HL-60 (cell line): Measurements from ENCODE around the gene DDX39A.

Source experiments
- DNase-seq, 2 experiments: peaks; one replicate each; pipeline ENCODE4 v3.0.0-alpha.2; 2010 to 2020; ENCODE audit warnings: low read depth in 1 of 2, low spot score in 1 of 2
- H3K27ac ChIP-seq: fragments of 250-450 bp; sonication (Bioruptor Pico); replicated peaks from 2 replicates; pipeline ENCODE4 v1.5.1; 2020; ENCODE audit warnings: mild to moderate bottlenecking, moderate library complexity
- H3K27me3 ChIP-seq: fragments of 250-450 bp; sonication (Bioruptor Pico); 2 replicates; pipeline ENCODE4 v1.5.1; 2021; ENCODE audit warnings: mild to moderate bottlenecking, moderate library complexity; ENCODE audit not compliant: insufficient read depth, poor library complexity, severe bottlenecking
- H3K4me3 ChIP-seq: replicated peaks from 2 replicates; pipeline ENCODE4 v1.5.1; 2011; ENCODE audit warnings: mild to moderate bottlenecking, control low read depth, low read length; ENCODE audit not compliant: insufficient read depth
- CTCF ChIP-seq: IDR thresholded peaks from one replicate; pipeline ENCODE4 v1.5.1; 2011; ENCODE audit warnings: low read length, control low read depth, inconsistent platforms; ENCODE audit not compliant: insufficient read depth
- GABPA ChIP-seq: IDR thresholded peaks from 2 replicates; pipeline ENCODE4 v1.6.1; 2012; ENCODE audit warnings: low read depth
- POLR2AphosphoS5 ChIP-seq: IDR thresholded peaks from 2 replicates; pipeline ENCODE4 v1.6.1; 2012; ENCODE audit warnings: low read depth
- REST ChIP-seq: IDR thresholded peaks from 2 replicates; pipeline ENCODE4 v1.6.1; 2012; ENCODE audit warnings: low read depth; ENCODE audit not compliant: insufficient replicate concordance
- SPI1 ChIP-seq: IDR thresholded peaks from 2 replicates; pipeline ENCODE4 v1.6.1; 2012; ENCODE audit warnings: low read depth, mild to moderate bottlenecking, borderline replicate concordance

DDX39A gene

GRCh38 chr19:14406645-14407401 is 12.3 kb downstream of the DDX39A start:
- H3K27ac ChIP-seq: no peak overlapping the region
- DNase-seq: no peak

GRCh38 chr19:14405758-14406644 is 13.1 kb downstream of the DDX39A start:
- Histone ChIP-seq H3K4me3 (no peak overlapping the region), H3K27me3 (no peaks in the 10 kb centered on the region), H3K27ac (no peak overlapping the region)
- TF ChIP-seq POLR2AphosphoS5: 0 out of 2 replicates have a peak, but pooled peaks have one; percentile 15
- peak; percentile 75 for TF ChIP-seq CTCF
- TF ChIP-seq GABPA: no peak
- TF ChIP-seq SPI1: no peak
- no peak for TF ChIP-seq REST
- DNase-seq: peak; percentile 78 to 88

More at GRCh38 chr19:14406645-14407401, 12.3 kb downstream of the DDX39A start:
- Histone ChIP-seq H3K4me3 (no peak overlapping the region), H3K27me3 (no peaks in the 10 kb centered on the region)
- no peak for TF ChIP-seq CTCF
- TF ChIP-seq REST: no peak
- no peak for TF ChIP-seq SPI1
- no peak for TF ChIP-seq GABPA
- peak; percentile 34; the same call in 1 of the 2 replicates for TF ChIP-seq POLR2AphosphoS5

GRCh38 chr19:14405380-14405757 is 13.8 kb downstream of the DDX39A start:
- no peak for TF ChIP-seq REST
- no peak for TF ChIP-seq GABPA
- TF ChIP-seq CTCF: no peak
- TF ChIP-seq SPI1: no peak
- no peak for TF ChIP-seq POLR2AphosphoS5
- no peak for DNase-seq
- no peak overlapping the region for H3K4me3 ChIP-seq
- H3K27ac ChIP-seq: no peak overlapping the region
- H3K27me3 ChIP-seq: no peaks in the 10 kb centered on the region
